HG02623 (cell line): ENCODE data around the gene ANKMY2.

Source experiments
- ATAC-seq: cut with Tn5 transposase; IDR thresholded peaks from one replicate; pipeline ENCODE4 v1.9.1; 2021; ENCODE audit warnings: moderate library complexity; ENCODE audit not compliant: unreplicated experiment

The ANKMY2 gene

DNA sequence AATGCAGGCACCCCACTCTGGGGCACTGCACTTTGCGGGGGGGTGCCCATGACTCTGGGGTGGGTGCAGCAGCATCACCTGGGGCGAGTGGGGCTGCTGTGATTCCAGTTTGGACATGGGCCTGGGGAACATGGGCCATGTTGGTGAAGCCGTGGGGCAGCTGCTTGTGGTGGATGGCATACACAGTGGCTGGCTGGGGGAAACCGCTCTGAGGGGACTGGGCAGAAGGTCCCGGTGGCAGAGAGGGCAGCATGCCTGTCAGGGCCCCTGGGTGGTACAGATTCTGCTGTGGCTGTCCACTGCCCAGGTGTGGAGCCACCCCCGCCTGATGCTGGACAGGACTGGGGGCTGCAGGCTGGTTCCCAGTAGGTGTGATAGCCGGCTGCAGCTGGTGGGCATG is 61.7 kb downstream of the ANKMY2 start:
- ATAC-seq, result no peak

DNA sequence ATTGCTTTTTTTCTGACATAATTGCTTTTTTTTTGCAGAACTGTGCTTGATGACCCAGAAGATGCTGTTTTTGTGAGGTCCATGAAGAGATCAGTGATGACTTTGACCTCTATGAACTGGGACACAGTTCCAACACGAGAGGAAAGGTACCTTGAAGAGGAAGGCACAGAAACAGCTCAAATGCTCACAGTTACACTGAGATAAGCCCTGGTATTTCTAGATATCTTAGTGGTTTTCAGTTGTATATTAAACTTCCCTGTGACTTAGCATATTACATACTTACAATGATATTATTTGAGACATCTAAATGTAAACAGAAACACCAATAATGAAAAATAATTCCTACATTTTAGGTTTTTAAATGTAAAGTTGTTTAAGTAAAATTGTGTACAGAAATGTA is 64.3 kb downstream of the ANKMY2 start:
- ATAC-seq, result no peak

DNA sequence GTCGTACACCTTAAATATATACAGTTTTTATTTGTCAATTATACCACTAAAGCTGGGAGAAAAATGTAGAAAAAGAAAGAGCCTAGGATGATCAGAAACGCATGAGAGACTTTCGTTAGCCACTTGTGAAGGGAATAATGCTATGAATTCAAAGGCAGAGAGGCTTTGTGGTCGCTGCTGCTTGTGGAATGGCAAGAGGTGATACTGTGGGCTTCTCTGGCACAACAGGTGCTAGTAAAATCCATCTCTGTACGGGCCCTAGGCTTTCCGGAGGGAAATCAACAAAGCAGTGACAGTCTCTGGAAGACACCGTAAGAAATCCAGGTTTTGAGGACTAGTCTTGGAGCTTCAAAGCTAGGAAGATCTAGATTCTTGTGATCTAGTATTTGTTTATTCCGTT is 66.3 kb downstream of the ANKMY2 start:
- ATAC-seq, result no peak

DNA sequence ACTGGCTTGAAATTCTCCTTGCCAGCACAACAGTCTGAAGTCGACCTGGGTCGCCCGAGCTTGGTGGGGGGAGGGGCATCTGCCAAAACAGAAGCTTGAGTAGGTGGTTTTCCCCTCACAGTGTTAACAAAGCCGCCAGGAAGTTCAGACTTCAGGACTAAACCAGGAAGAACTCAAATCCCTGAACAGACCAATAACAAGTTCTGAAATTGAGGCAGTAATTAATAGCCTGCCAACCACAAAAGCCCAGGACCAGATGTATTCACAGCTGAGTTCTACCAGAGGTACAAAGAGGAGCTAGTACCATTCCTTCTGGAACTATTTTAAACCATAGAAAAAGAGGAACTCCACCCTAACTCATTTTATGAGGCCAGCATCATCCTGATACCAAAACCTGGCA is 73.6 kb downstream of the ANKMY2 start:
- ATAC-seq, result no peak

DNA sequence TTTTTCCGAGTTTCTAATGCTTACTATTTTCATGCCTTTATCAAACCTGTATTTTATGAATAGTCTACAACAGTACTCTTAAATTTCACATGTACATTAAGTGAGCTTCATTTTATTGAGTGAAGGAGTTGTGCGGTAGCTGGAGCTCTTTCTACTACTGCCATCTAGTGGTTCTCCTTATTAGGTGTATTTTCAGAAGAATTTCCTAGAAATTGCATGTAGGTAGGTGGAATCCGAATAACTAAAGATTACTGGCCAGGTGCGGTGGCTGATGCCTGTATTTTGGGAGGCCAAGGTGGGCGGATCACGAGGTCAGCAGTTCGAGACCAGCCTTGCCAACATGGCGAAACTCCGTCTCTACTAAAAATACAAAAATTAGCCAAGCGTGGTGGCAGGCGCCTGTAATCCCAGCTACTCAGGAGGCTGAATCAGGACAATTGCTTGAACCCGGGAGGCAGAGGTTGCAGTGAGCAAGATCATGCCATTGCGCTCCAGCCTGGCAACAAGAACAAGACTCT is 80.6 kb downstream of the ANKMY2 start:
- no peak for ATAC-seq

DNA sequence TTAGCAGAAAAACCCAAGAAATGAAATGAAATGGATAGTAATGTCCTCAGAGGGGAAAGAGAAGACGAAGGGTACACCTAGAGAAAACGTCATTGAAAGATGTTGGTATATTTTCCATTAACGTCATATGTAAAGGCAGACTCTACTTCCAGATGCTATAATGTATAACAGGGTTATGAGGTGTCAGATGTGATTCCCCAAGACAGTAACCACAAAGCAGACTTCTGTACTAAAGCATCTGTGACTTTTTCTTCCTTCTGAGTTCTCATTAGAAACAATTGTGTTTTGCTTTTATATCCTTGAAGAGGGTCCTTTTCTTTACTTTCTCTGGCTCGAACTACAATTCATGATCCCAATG is 81.6 kb downstream of the ANKMY2 start:
- no peak for ATAC-seq

DNA sequence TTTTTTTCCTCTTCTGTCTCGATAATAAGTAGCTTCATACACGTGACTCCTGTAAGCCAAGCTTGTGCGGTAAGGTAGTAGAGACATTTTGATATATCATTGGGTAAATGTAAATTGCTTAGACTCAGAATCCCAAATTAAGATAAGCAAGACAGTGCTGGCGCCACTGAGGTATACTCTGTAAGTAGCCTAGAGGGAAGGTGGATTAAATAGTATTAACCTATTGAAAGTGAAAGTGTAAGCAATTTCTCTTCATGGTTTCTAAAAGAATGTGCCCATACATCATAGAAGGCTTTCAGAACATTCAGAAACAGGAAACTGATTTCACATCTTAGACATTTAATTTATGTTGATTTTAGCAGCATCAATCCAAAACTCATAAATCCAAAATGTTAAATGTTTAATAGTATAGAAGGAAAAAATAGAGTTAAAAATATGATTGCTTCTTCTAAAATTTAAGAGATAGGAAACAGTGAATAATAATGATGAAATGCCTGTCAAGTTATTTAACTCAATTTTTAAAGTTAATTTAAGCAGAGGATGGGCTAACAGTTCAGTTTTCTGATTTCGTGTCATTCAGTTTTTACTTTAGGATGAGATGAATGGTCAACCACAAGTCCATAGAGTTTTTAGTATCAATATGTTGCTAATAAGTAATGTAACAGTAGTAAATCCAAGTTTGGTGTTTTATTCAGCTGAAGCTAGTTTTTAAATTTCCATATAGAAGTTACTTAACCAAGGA is 82.1 kb downstream of the ANKMY2 start:
- peak; percentile 77 for ATAC-seq

DNA sequence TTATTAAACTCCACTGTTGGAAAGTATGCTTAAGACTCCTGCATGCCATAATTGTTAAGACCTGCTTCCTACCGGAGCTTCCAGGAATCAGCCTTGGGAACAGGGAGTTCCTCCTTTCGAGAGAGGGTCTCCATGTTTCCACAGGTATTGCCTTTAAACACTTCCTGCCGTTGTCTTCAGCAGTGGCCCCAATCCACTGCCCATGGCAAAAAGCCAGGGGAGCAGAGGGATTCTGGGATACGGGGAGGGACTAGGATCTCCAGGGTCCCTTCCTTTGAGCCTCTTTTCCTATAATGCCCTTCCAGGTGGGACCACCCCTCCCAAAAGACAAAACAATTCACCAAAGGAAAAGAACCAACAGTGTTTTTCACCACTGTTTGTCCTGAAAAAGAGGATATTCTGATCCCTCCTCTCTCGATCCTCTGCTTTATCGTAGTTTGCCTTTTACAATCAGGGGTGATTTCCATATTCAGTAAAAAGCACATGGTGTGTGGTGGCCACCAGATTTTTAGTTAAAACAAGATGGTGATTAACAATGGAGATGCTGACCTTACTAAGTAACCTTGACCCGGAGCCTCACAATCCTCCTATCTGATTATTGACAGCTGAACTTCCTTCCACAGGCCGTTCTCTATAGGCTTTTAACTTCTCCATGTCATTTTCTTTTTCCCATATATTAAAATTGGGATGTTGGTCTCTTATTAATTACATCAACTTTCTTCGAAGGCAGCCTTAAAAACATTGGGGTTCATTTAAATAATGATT is 82.9 kb downstream of the ANKMY2 start:
- ATAC-seq, result no peak

DNA sequence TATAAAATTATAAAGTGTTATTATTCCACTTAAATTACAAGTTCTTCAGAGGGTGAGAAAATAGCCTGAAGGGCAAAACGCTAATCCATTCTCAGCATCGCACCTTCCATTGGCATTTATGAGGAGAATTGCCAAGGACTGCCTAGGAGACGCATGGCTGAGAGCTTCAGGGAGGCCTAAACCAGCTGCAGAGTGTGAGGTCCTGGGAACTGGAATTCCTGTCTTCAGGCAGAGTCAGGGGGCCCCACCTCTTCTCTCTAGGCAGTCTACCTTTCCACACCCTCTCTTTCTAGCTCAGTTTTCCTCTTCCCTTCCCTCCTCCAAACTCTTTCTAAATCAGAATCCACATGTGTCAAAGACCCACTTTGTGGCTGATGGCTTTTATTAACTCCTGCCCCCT is 83.6 kb downstream of the ANKMY2 start:
- ATAC-seq, result no peak

DNA sequence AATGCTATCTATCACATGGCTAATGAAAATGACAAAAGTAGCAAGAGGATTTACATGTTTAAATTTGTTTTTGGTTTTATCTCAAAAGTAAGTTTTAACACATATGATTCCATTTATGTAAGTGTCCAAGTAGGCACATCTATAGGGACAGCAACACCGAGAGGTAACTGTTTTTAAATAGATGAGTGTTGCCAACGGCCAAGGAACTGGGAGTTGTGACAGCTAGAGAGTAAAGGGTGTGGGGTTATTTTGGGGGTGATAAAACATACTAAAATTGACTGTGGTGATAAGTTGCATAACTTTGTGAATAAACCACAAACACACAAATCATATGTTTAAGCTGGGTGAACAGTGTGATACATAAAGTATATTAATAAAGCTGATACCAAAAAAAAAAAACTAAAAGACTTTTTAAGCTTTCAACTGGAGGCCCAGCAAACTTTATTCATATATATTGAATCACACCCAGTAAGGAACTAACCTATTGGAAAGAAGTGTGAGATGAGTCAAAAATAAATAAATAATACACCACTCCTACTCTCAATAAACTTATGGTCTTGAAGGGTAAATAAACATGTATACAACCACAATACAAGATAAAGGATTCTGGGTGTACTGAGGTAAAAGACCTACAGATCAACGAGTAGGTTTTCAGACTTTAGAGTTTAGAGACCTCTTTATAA is 85.9 kb downstream of the ANKMY2 start:
- no peak for ATAC-seq

DNA sequence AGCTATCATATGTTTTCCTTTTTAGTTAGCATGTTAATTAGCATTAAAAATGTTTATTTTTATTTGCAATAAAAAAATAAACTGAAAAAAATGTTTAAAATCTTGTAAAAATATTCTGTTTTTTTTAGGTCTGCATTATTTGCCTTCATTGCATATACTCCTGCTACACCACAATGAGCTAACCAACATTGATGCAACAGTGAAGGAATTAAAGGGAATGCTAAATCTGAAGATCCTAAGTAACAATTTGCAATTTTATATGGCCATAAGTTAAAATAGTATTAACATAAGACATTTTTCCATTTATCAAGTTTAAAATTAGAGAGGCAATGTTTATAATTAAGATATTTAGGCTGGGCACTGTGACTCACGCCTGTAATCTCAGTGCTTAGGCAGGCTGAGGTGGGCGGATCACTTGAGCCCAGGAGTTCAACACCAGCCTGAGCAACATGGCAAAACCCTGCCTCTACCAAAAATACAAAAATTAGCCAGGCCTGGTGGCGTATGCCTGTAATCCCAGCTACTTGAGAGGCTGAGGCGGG is 86.7 kb downstream of the ANKMY2 start:
- no peak for ATAC-seq

DNA sequence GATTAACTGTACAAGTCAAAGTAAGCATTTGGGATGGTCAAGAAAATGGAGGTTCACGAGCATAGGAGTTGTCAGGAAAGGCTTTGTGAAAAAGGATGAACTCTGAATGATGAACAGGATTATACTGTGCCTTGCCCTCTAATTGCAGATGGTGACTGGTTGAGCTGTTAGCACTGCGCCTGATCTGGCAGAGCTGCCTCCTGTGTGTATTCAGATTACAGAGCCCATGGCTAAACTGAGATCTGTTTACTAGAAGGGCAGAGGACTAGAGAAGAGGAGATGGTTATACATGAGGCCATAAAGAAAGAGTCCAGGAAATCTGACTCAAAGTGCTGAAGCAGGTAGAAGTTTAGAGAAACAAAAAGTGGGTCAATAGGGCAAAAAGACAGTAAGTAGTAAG is 89.2 kb downstream of the ANKMY2 start:
- ATAC-seq, result no peak

DNA sequence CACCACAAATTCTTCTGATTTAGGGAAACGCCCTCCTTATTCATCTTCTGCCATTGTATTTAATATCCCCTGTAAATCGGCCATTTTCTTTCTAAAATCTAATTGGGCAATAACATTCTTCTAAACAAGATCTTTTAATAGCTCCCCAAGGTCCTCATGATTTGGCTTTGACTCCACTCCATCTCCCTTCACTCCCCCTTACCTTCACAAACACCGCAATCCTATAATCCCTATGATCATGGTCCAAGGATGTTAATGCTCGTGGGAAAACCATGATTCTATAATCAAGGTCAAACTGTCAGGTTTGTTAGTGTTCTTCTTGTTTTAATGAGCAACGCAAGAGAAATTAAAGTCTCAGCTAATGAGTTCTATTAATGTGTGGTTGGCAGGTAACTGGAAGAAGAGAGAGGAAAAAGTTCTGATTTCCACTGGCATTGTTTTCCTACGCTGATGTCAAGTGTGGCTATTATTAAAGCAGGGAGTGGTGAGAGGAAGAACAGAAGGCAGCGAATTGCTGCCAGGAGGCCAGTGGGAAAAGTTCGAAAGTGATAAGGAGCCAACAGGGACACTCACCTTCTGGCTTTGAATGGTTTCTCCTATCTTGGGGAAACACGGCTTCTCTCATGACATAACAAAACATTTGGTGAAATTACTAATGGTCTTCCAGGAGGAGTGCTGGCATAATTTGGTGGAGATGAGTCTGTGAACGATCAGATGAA is 90.9 kb downstream of the ANKMY2 start:
- no peak for ATAC-seq

DNA sequence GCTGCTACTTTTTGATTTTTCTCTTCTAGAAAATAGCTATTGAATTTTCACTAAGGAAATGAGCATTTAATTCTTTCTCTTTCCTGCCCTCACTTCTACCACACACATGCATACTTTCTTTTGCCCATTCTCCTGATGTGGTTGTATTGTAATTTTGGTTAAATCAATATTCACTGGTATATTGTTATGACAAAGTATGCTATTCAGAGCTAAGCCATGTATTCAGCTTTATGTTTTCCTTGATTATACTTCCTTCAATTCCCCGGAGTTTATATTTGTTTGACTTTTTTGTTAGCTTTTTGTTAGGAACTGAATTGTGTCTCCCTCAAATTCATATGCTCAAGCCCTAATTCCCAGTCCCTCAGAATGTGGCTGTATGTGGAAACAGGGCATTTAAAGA is 94.9 kb downstream of the ANKMY2 start:
- no peak for ATAC-seq
